HCT116 (cell line): ENCODE data around the gene CDX1. TPM values are rescaled to one million over a fixed set of nuclear protein-coding genes. Genes with fewer than 3 reads are reported as not detected.

Experiments used
- ATAC-seq: fragments of 200-7000 bp; cut with Tn5 transposase; 2 replicates; pipeline ENCODE4 v1.9.1; 2020; ENCODE audit warnings: mild to moderate bottlenecking, moderate library complexity
- BruUV-seq: library from RNA; stranded (reverse); fragments of 400-500 nt; replicated peaks from 2 replicates; lab custom pipeline; 2021; lab: Mats Ljungman, UMichigan
- CTCF ChIA-PET: fragments of 300-600 bp; sonication (Branson Sonifier 250); formaldehyde crosslinking; loops from one replicate; lab custom pipeline; 2021; ENCODE audit warnings: antibody characterized with exemption; lab: Charles Lee
- POLR2A ChIA-PET: fragments of 300-600, 350-600 bp; sonication (Branson Sonifier 250); formaldehyde crosslinking; loops from one replicate; lab custom pipeline; 2021; ENCODE audit warnings: antibody characterized with exemption; lab: Charles Lee
- RAD21 ChIA-PET, 2 experiments: fragments of 300-600 bp; sonication (Branson Sonifier 250); formaldehyde crosslinking; loops; one replicate each; lab custom pipeline; 2023; ENCODE audit warnings: low total read pairs in 2 of 2; ENCODE audit not compliant: uncharacterized antibody in 2 of 2, unreplicated experiment in 2 of 2, low non-redundant PET in 1 of 2; lab: Charles Lee
- DNase-seq: peaks from one replicate; pipeline ENCODE4 v3.0.0-alpha.2; 2010; ENCODE audit warnings: low read depth, low spot score
- H2AFZ ChIP-seq: fragments of 200-600 bp; shearing (Covaris generic), sonication (generic); 2 replicates; pipeline ENCODE4 v1.6.1; 2017; ENCODE audit warnings: low read depth, mixed run types, mixed read lengths, antibody characterized with exemption, low read length; ENCODE audit not compliant: poor library complexity, severe bottlenecking
- H3K27ac ChIP-seq: 2 replicates; pipeline ENCODE4 v1.5.1; 2012; ENCODE audit warnings: low read depth, low read length
- H3K27me3 ChIP-seq: fragments of 200-600 bp; sonication (generic); 2 replicates; pipeline ENCODE4 v1.6.1; 2016; ENCODE audit warnings: mixed run types, low read length, mixed read lengths; ENCODE audit not compliant: insufficient read depth
- H3K36me3 ChIP-seq, 2 experiments: fragments of 200-500 bp in 1 of 2; fragments of 200-600 bp in 1 of 2; sonication (Bioruptor generic) in 1 of 2; sonication (generic) in 1 of 2; 2 replicates each; pipeline versions ENCODE4 v1.5.1 to v1.6.1; 2014 to 2016; ENCODE audit warnings: low read length in 2 of 2, inconsistent platforms in 1 of 2, mixed read lengths in 1 of 2, mixed run types in 1 of 2; ENCODE audit not compliant: insufficient read depth in 2 of 2, control insufficient read depth in 1 of 2
- H3K4me1 ChIP-seq, 2 experiments: fragments of 200-600 bp in 1 of 2; sonication (generic) in 1 of 2; 2 replicates each; pipeline versions ENCODE4 v1.5.1 to v1.6.1; 2012 to 2017; ENCODE audit warnings: low read length in 2 of 2, inconsistent platforms in 1 of 2, mild to moderate bottlenecking in 1 of 2, mixed read lengths in 1 of 2, mixed run types in 1 of 2, moderate library complexity in 1 of 2; ENCODE audit not compliant: insufficient read depth in 2 of 2, control insufficient read depth in 1 of 2
- H3K4me2 ChIP-seq: fragments of 200-600 bp; sonication (generic); 2 replicates; pipeline ENCODE4 v1.6.1; 2017; ENCODE audit warnings: mixed run types, low read length, mixed read lengths
- H3K4me3 ChIP-seq, 2 experiments: fragments of 200-600 bp in 1 of 2; sonication (generic) in 1 of 2; replicated peaks in 1 of 2; 2 replicates each; pipeline ENCODE4 v1.5.1; 2011 to 2016; ENCODE audit warnings: low read length in 2 of 2, control low read depth in 1 of 2, low read depth in 1 of 2, mild to moderate bottlenecking in 1 of 2, mixed read lengths in 1 of 2, mixed run types in 1 of 2
- H3K79me2 ChIP-seq: fragments of 200-600 bp; sonication (generic); 2 replicates; pipeline ENCODE4 v1.6.1; 2017; ENCODE audit warnings: mild to moderate bottlenecking, mixed run types, low read length, moderate library complexity, mixed read lengths; ENCODE audit not compliant: insufficient read depth
- H3K9ac ChIP-seq: fragments of 200-600 bp; sonication (generic); 2 replicates; pipeline ENCODE4 v1.6.1; 2016; ENCODE audit warnings: low read length, mixed read lengths
- H3K9me2 ChIP-seq: fragments of 200-600 bp; sonication (generic), shearing (Covaris generic); 2 replicates; pipeline ENCODE4 v1.6.1; 2017; ENCODE audit warnings: mixed run types, mild to moderate bottlenecking, moderate library complexity; ENCODE audit not compliant: insufficient read depth
- H3K9me3 ChIP-seq, 2 experiments: fragments of 200-500 bp in 1 of 2; fragments of 200-600 bp in 1 of 2; sonication (Bioruptor generic) in 1 of 2; sonication (generic) in 1 of 2; 2 replicates each; pipeline ENCODE4 v1.6.1; 2014 to 2017; ENCODE audit warnings: low read length in 2 of 2, mixed read lengths in 2 of 2, inconsistent platforms in 1 of 2, low read depth in 1 of 2, mild to moderate bottlenecking in 1 of 2, mixed run types in 1 of 2, moderate library complexity in 1 of 2; ENCODE audit not compliant: control insufficient read depth in 1 of 2, insufficient read depth in 1 of 2
- H4K20me1 ChIP-seq: fragments of 200-600 bp; sonication (generic), shearing (Covaris generic); 2 replicates; pipeline ENCODE4 v1.6.1; 2017; ENCODE audit warnings: mixed run types, mild to moderate bottlenecking, moderate library complexity; ENCODE audit not compliant: insufficient read depth
- CBX3 ChIP-seq: IDR thresholded peaks from 2 replicates; pipeline ENCODE4 v1.6.1; 2012; ENCODE audit warnings: low read depth
- CEBPB ChIP-seq: IDR thresholded peaks from 2 replicates; pipeline ENCODE4 v1.6.1; 2012; ENCODE audit warnings: low read depth
- EZH2 ChIP-seq: fragments of 200-600 bp; sonication (generic); IDR thresholded peaks from 2 replicates; pipeline ENCODE4 v1.6.1; 2017; ENCODE audit warnings: antibody characterized with exemption, mixed run types
- FOSL1 ChIP-seq: IDR thresholded peaks from 2 replicates; pipeline ENCODE4 v1.6.1; 2012; ENCODE audit warnings: low read depth
- POLR2A ChIP-seq: IDR thresholded peaks from 2 replicates; pipeline ENCODE4 v1.7.0; 2011; ENCODE audit warnings: borderline replicate concordance; ENCODE audit not compliant: insufficient read depth, insufficient read length; ENCODE audit errors: extremely low read depth
- SIN3A ChIP-seq: IDR thresholded peaks from 2 replicates; pipeline ENCODE4 v1.6.1; 2012; ENCODE audit warnings: low read depth
- SP1 ChIP-seq: IDR thresholded peaks from 2 replicates; pipeline ENCODE4 v1.6.1; 2012; ENCODE audit warnings: low read depth
- SRF ChIP-seq: IDR thresholded peaks from 2 replicates; pipeline ENCODE4 v1.6.1; 2012; ENCODE audit warnings: low read depth
- TCF7L2 ChIP-seq: IDR thresholded peaks from 2 replicates; pipeline ENCODE4 v1.7.0; 2011; ENCODE audit warnings: borderline replicate concordance, inconsistent platforms; ENCODE audit not compliant: insufficient read depth, insufficient read length; ENCODE audit errors: extremely low read depth
- YY1 ChIP-seq: IDR thresholded peaks from 2 replicates; pipeline ENCODE4 v1.6.1; 2011; ENCODE audit warnings: low read length, low read depth, moderate library complexity, mild to moderate bottlenecking; ENCODE audit not compliant: insufficient replicate concordance; ENCODE audit errors: extremely low read depth
- intact Hi-C: fragments of 100-400 bp; cut with micrococcal nuclease; formaldehyde crosslinking; loops from 2 replicates; pipeline ENCODE4 v1.10.0; 2022
- total RNA-seq: library from RNA; stranded (reverse); gene quantifications from one replicate; pipeline ENCODE4 v1.2.1, GENCODE V29; 2021; ENCODE audit not compliant: unreplicated experiment
- TF ChIP-seq, protein P1 (sequence below): IDR thresholded peaks from 2 replicates; pipeline ENCODE4 v1.6.1; 2011; ENCODE audit warnings: mild to moderate bottlenecking, low read length, moderate library complexity; ENCODE audit not compliant: insufficient replicate concordance; ENCODE audit errors: extremely low read depth
- TF ChIP-seq, protein P2 (sequence below): IDR thresholded peaks from 2 replicates; pipeline ENCODE4 v1.6.1; 2012

The CDX1 gene
- total RNA-seq, 1 experiment from 2014 or later: not detected

DNA sequence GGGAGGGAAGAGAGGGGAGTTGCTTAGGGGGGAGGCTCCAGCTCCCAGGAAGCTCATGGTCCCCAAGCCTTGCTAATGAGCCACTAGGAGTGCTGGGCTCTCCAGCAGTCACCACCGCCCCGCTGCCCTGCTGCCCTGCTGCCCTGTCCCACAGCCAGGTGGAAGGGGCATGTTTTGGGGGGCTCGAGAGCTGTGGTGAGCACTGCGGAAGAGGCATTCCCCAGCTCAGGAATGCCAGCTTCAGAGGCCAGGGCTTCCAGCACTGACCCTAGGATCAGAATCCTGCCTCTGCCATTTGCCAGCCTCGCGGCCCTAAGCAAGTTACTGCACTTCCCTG lies 40.2 kb downstream of the CDX1 start:
- DNase-seq: no peak
- intact Hi-C loops: no loop called here
- Histone ChIP-seq H3K9me3 (no peaks in the 10 kb centered on the region), H3K79me2 (no peaks in the 10 kb centered on the region), H3K4me2 (no peak overlapping the region), H3K36me3 (no peaks in the 10 kb centered on the region), H4K20me1 (no peaks in the 10 kb centered on the region), H3K27me3 (no peaks in the 10 kb centered on the region), H3K4me1 (peaks cover 0 to 12% of the 10 kb centered on the region in 2 experiments; a peak in 2 of 4 replicates), H3K4me3 (no peak overlapping the region), H3K9ac (no peak overlapping the region), H2AFZ (no peak overlapping the region), H3K27ac (no peak overlapping the region)
- RAD21 ChIA-PET: no interaction called here
- CTCF ChIA-PET: interaction anchor here (1.5 kb wide), 1 partner anchor 31 kb away, joined by 3 read pairs; no protein-coding TSS in a partner anchor
- ATAC-seq: no peak
- BruUV-seq: no TSS peak
- POLR2A ChIA-PET: no interaction called here
- TF ChIP-seq TCF7L2 (no peak), CEBPB (no peak), SRF (no peak), SP1 (no peak), SIN3A (no peak), FOSL1 (no peak), POLR2A (no peak), EZH2 (no peak), CBX3 (no peak), YY1 (no peak)
- TF ChIP-seq, protein P1, sequence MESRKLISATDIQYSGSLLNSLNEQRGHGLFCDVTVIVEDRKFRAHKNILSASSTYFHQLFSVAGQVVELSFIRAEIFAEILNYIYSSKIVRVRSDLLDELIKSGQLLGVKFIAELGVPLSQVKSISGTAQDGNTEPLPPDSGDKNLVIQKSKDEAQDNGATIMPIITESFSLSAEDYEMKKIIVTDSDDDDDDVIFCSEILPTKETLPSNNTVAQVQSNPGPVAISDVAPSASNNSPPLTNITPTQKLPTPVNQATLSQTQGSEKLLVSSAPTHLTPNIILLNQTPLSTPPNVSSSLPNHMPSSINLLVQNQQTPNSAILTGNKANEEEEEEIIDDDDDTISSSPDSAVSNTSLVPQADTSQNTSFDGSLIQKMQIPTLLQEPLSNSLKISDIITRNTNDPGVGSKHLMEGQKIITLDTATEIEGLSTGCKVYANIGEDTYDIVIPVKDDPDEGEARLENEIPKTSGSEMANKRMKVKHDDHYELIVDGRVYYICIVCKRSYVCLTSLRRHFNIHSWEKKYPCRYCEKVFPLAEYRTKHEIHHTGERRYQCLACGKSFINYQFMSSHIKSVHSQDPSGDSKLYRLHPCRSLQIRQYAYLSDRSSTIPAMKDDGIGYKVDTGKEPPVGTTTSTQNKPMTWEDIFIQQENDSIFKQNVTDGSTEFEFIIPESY: no peak
- TF ChIP-seq, protein P2, sequence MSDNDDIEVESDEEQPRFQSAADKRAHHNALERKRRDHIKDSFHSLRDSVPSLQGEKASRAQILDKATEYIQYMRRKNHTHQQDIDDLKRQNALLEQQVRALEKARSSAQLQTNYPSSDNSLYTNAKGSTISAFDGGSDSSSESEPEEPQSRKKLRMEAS: no peak
- TF ChIP-seq, all 23 proteins: peak for 0
- no peaks in the 10 kb centered on the region for H3K9me2 ChIP-seq
